Liver (tissue), 3 donors: ENCODE data around the gene SLC25A19.

Source experiments
- CTCF ChIP-seq: fragments of 150-350 bp; IDR thresholded peaks from 2 replicates; pipeline ENCODE4 v1.5.1; 2017; ENCODE audit warnings: improper control_type of control experiment, low read depth, low read length; ENCODE audit not compliant: missing input control
- TAF1 ChIP-seq: conservative IDR thresholded peaks from 2 replicates; pipeline ENCODE4 v1.6.1; 2016; ENCODE audit warnings: antibody characterized with exemption, mild to moderate bottlenecking
- donor health status: healthy.
- donor health status: healthy.

GRCh38 chr17:75288770-75289114 lies 491 bp downstream of the SLC25A19 start:
- TF ChIP-seq CTCF (no peak), TAF1 (no peak)
